NCI-H1105 treated with DMSO at 0.1 percent for 48 hours (cell line): ENCODE data around the gene CATSPERD.

Experiments used
- DNase-seq: peaks from one replicate; lab custom pipeline; 2025; lab: John Stamatoyannopoulos, UW

The CATSPERD gene

GRCh38 chr19:5827342-5827890, 107.0 kb downstream of the CATSPERD start:
- no peak for DNase-seq

- peak; percentile 94 for DNase-seq
Observed at GRCh38 chr19:5827891-5828660, 107.6 kb downstream of the CATSPERD start.
